Measurements from ENCODE around the gene TMUB2. TPM values are rescaled to one million over a fixed set of nuclear protein-coding genes. Genes with fewer than 3 reads are reported as not detected.

The TMUB2 gene
- total and polyA plus RNA-seq, 2 of the 13 experiments (the other 11 are each of a cell fraction or from before 2014, with no cell fraction given): 26.9 to 50.8 TPM

DNA sequence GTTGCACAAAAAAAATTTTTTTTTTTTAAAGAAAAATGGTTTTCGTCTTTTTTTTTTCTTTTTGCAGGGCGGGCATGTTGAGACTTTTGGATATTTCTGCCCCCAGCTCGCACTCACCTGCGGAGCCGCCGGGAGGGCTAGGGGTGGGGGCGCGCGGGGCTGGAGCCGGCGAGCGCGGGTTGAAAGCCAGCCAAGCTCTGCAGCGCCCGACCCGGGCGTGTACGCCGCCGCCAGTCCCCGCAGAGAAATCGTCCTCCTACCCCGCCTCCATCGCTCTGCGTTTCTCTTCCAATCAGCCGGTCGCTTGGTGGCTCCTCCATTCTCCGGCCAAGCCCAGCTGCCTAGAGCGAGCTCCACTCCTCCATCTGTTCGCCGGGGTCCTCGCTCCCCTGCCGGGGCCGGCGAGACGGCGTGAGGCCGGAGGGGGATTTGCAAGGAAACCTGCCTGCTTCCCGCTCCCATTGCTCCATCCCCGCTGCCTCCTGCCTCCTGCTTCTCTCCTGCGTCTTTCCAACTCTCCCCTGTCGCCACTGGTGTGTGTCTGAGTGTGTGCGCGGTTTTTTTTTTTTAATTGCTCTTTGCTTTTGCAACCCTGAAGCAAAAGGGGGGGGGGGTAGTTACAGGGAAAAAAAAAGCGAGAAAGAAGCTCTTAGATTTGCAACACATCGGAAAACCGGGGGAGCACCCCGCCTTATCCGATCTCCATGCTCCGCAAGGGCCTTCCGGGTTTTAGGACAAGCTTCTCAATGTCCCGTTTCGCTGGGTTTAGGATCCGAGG is 34.5 kb downstream of the TMUB2 start (continued):
- TF ChIP-seq, protein P1, sequence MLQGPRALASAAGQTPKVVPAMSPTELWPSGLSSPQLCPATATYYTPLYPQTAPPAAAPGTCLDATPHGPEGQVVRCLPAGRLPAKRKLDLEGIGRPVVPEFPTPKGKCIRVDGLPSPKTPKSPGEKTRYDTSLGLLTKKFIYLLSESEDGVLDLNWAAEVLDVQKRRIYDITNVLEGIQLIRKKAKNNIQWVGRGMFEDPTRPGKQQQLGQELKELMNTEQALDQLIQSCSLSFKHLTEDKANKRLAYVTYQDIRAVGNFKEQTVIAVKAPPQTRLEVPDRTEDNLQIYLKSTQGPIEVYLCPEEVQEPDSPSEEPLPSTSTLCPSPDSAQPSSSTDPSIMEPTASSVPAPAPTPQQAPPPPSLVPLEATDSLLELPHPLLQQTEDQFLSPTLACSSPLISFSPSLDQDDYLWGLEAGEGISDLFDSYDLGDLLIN (CRISPR knock-in tag; IDR thresholded peaks at IDR 0.05; ENCODE audit: borderline replicate concordance): no peak
- TF ChIP-seq SMAD3 (CRISPR knock-in tag; IDR thresholded peaks at IDR 0.05) (no peak), POLR2AphosphoS5 (IDR thresholded peaks at IDR 0.05; ENCODE audit: low read depth, low read length) (peak; percentile 35; the same call in 1 of the 2 replicates), TCF12 (IDR thresholded peaks at IDR 0.05) (no peak), TCF12 (CRISPR knock-in tag; IDR thresholded peaks at IDR 0.05) (0 out of 2 replicates have a peak, but pooled peaks have one; percentile 62), CBX1 (IDR thresholded peaks at IDR 0.05; ENCODE audit: low read depth) (no peak), THAP9 (CRISPR knock-in tag; IDR thresholded peaks at IDR 0.05; ENCODE audit: borderline replicate concordance) (peak; percentile 15; the same call in 1 of the 2 replicates), SIN3A (IDR thresholded peaks at IDR 0.05; ENCODE audit: borderline replicate concordance, low read depth, low read length) (peak; percentile 65; the same call in 1 of the 2 replicates), SRSF4 (IDR thresholded peaks at IDR 0.05; ENCODE audit: low read depth, low read length, poor library complexity, severe bottlenecking) (no peak), ZNF296 (CRISPR knock-in tag; conservative IDR thresholded peaks at IDR 0.05) (no peak), ETV6 (CRISPR knock-in tag; conservative IDR thresholded peaks at IDR 0.05) (0 out of 2 replicates have a peak, but pooled peaks have one; percentile 46), ZNF776 (CRISPR knock-in tag; IDR thresholded peaks at IDR 0.05) (peak; percentile 46; the same call in 1 of the 2 replicates), ZNF672 (CRISPR knock-in tag; IDR thresholded peaks at IDR 0.05) (no peak), ZNF710 (CRISPR knock-in tag; IDR thresholded peaks at IDR 0.05; ENCODE audit: borderline replicate concordance) (no peak), ZNF367 (CRISPR knock-in tag; IDR thresholded peaks at IDR 0.05; ENCODE audit: borderline replicate concordance) (no peak), ATF1 (CRISPR knock-in tag; IDR thresholded peaks at IDR 0.05) (peak; percentile 64), FLYWCH1 (CRISPR knock-in tag; IDR thresholded peaks at IDR 0.05) (no peak), CEBPB (IDR thresholded peaks at IDR 0.05; ENCODE audit: borderline replicate concordance, low read depth, low read length) (no peak), TAF15 (IDR thresholded peaks at IDR 0.05; ENCODE audit: low read depth, low read length, poor library complexity, severe bottlenecking) (no peak), SP1 (IDR thresholded peaks at IDR 0.05) (no peak), SP1 (CRISPR knock-in tag; IDR thresholded peaks at IDR 0.05) (no peak), REPIN1 (CRISPR knock-in tag; IDR thresholded peaks at IDR 0.05; ENCODE audit: borderline replicate concordance, low read depth) (0 out of 2 replicates have a peak, but pooled peaks have one; percentile 38), ZNF431 (CRISPR knock-in tag; IDR thresholded peaks at IDR 0.05; ENCODE audit: borderline replicate concordance, low read depth) (no peak), ZNF549 (CRISPR knock-in tag; IDR thresholded peaks at IDR 0.05) (no peak), SNRNP70 (IDR thresholded peaks at IDR 0.05; ENCODE audit: low read depth, low read length) (no peak), TBP (CRISPR knock-in tag; IDR thresholded peaks at IDR 0.05) (no peak)

Measured in HepG2 (cell line).